ENCODE measurements around the gene TMEM89.

Gene TMEM89

DNA sequence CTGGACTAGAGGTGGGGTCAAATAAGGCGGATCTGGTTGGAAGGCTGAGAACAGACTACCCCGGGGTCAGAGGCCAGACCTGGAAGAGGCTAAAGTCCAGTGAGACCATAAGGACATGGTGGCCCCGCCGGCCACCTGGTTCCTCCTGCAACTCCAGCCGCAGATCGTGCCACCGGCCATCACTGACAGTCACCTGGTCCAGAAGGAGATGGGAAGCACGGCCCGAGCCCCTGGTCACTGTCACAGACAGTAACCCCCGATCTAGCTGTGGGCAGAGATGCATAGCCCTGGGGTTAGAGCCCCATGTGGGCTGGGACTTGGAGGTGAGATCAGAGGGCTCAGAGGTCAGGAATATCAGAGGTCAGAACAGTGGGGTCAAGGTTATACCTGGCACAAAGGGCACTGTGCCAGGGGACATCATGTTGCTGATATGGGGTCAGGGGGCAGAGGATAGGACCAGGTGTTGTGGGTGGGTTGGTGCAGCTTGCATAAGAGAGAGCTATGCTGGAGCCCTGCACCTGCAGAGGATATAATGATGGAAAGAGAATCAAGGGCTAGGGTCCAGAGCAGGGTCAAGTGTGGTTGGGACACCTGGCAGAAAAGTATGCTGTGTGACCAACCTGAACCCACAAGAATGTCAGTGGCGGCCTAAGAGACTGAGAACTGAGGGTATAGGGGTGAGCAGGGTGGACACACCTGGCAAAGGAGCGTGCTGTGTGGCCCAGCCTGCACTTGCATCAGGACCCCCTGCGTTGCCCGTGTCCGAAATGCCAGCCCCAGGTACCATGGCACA is 31.6 kb upstream of the TMEM89 start:
- no peak for DNase-seq (ENCODE audit: low spot score in 2 of 2)
- Histone ChIP-seq H3K9me3 (no peaks in the 10 kb centered on the region), H3K4me3 (no peak overlapping the region), H3K4me1 (no peaks in the 10 kb centered on the region), H3K27me3 (ENCODE audit: low read depth) (no peaks in the 10 kb centered on the region), H3K36me3 (replicated peaks) (no peaks in the 10 kb centered on the region)
- in situ Hi-C loops (cut with MboI; ENCODE audit: low sequenced_read_pairs) = no loop called here

DNA sequence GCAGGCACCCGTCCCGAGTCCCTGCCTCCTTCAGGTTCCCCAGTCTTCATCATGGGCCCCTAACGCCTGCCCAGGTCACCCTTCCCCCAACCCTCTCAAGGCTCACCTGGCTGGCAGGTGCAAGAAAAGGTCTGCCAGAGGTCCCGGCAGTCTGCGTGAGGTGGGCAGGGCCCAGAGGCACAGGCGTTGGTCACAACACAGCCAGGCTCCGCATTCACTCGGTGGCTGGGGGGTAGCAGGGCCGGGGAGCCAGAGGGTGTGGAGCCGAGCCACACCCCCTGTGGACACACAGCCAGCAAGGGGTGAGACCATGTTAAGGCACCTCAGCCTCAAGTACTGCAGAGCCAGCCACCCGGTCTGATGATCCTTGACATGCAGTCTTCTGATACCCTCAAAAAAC is 30.2 kb upstream of the TMEM89 start:
- in situ Hi-C loops (cut with MboI; ENCODE audit: low sequenced_read_pairs) = no loop called here
- H3K4me3 ChIP-seq = no peak overlapping the region
- H3K36me3 ChIP-seq (replicated peaks) = no peaks in the 10 kb centered on the region
- H3K27me3 ChIP-seq (ENCODE audit: low read depth) = no peaks in the 10 kb centered on the region
- no peak for DNase-seq (ENCODE audit: low spot score in 2 of 2)
- H3K9me3 ChIP-seq = no peaks in the 10 kb centered on the region
- H3K4me1 ChIP-seq = no peaks in the 10 kb centered on the region

DNA sequence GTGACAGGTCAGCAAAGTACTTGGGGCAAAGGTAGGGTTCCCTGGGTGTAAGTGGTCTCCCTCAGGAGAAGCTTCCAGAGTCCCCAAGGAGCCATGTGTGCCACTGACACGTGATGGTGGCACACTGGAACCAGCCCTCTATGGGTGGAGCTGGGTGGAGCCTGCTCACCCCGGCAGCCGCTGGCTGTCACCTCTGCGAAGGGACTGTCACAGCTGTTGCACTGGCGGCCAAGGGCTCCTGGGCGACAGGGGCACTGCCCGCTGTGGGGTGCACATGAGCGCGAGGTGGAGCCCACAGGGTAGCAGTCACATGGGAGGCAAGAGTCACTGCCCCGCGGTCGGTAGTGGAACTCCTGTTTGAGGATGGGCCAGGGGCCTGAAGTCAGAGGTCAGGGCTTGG is 29.2 kb upstream of the TMEM89 start:
- Histone ChIP-seq H3K36me3 (replicated peaks) (no peaks in the 10 kb centered on the region), H3K4me3 (no peak overlapping the region), H3K9me3 (no peaks in the 10 kb centered on the region), H3K27me3 (ENCODE audit: low read depth) (no peaks in the 10 kb centered on the region), H3K4me1 (no peaks in the 10 kb centered on the region)
- DNase-seq (ENCODE audit: low spot score in 2 of 2) = no peak
- in situ Hi-C loops (cut with MboI; ENCODE audit: low sequenced_read_pairs) = no loop called here

- in situ Hi-C loops (cut with MboI; ENCODE audit: low sequenced_read_pairs) = no loop called here
- no peak for DNase-seq (ENCODE audit: low spot score in 2 of 2)
- no peaks in the 10 kb centered on the region for H3K36me3 ChIP-seq (replicated peaks)
- no peaks in the 10 kb centered on the region for H3K4me1 ChIP-seq
- H3K27me3 ChIP-seq (ENCODE audit: low read depth) = no peaks in the 10 kb centered on the region
- no peak overlapping the region for H3K4me3 ChIP-seq
- H3K9me3 ChIP-seq = no peaks in the 10 kb centered on the region
Measured at GRCh38 chr3:48648188-48648850, 26.8 kb upstream of the TMEM89 start.

DNA sequence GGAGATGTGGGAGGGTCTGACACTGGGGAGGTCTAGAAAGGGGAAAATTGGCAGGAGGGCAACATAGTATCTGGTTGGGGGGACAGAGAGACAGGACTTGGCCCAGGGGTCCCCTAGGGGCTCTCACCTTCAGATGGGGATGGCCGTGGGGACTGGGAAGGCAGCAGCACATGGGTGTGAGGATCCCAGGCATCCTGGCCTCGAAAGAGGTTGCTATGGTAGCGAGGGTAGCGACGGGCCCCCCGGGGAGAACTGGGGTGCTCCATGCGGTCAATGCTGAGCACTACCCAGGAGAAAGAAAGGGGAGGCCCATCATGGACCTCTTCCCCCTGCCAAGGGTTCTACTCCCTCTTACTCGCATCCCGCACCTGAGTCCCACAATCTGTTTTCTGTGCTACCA is 26.1 kb upstream of the TMEM89 start:
- Histone ChIP-seq H3K4me1 (no peaks in the 10 kb centered on the region), H3K9me3 (no peaks in the 10 kb centered on the region), H3K27me3 (ENCODE audit: low read depth) (no peaks in the 10 kb centered on the region), H3K4me3 (no peak overlapping the region), H3K36me3 (replicated peaks) (no peaks in the 10 kb centered on the region)
- in situ Hi-C loops (cut with MboI; ENCODE audit: low sequenced_read_pairs) = no loop called here
- DNase-seq (ENCODE audit: low spot score in 2 of 2) = no peak

DNA sequence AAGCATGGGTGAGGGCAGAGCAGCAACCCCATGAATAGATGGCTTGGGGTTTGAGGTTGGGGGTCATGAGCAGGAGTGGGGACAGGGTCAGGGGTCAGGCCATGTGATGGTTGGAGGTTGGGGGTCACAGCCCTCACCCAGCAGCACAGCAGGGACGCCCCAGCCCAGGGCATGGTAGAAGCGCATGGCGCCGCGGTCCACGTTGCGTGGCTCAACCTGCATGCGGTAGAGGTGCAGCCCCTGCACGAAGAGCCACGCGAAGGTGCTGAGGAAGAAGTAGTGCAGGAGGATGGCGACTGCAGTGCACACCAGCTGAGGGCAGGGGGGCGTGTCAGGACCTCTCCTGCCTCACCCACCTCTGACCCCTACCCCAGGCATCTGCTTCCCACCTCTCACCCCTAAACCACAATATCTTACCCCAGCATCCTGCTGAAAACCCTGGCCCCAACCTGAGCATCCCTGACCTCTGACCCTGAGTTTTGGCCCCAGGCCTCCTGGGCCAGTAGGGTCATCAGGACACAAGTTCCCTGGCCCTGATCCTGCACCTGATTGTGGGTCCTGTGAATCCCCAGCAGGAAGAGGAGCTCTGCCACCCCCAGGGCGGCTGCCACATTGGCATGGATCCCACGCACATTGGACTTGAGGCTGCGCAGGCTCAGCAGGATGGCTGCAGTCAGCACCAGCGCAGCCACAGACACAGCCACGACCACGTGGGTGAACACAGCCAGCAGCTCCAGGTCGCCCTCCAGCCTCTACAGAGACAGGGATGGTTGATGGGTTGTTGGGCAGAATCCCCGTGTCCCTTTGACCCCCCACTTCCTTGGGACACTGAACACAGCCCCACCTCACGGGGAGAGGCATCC is 23.6 kb upstream of the TMEM89 start:
- Histone ChIP-seq H3K36me3 (replicated peaks) (no peaks in the 10 kb centered on the region; the same call in 1 of the 2 replicates), H3K4me3 (no peak overlapping the region), H3K4me1 (no peaks in the 10 kb centered on the region), H3K9me3 (no peaks in the 10 kb centered on the region), H3K27me3 (ENCODE audit: low read depth) (no peaks in the 10 kb centered on the region)
- DNase-seq (ENCODE audit: low spot score in 2 of 2) = no peak
- in situ Hi-C loops (cut with MboI; ENCODE audit: low sequenced_read_pairs) = no loop called here

- Histone ChIP-seq H3K27me3 (ENCODE audit: low read depth) (no peaks in the 10 kb centered on the region), H3K4me3 (no peak overlapping the region), H3K9me3 (no peaks in the 10 kb centered on the region), H3K36me3 (replicated peaks) (no peaks in the 10 kb centered on the region; the same call in 1 of the 2 replicates), H3K4me1 (no peaks in the 10 kb centered on the region)
- no peak for DNase-seq (ENCODE audit: low spot score in 2 of 2)
- in situ Hi-C loops (cut with MboI; ENCODE audit: low sequenced_read_pairs) = no loop called here
Measured at GRCh38 chr3:48642605-48643004, 21.0 kb upstream of the TMEM89 start.

GRCh38 chr3:48641396-48641795 is 19.8 kb upstream of the TMEM89 start:
- DNase-seq (ENCODE audit: low spot score in 2 of 2) = no peak
- Histone ChIP-seq H3K36me3 (replicated peaks) (no peaks in the 10 kb centered on the region; the same call in 1 of the 2 replicates), H3K4me3 (no peak overlapping the region), H3K9me3 (no peaks in the 10 kb centered on the region), H3K4me1 (peaks cover under 1% of the 10 kb centered on the region; the same call in 1 of the 2 replicates), H3K27me3 (ENCODE audit: low read depth) (no peaks in the 10 kb centered on the region)
- in situ Hi-C loops (cut with MboI; ENCODE audit: low sequenced_read_pairs) = no loop called here

DNA sequence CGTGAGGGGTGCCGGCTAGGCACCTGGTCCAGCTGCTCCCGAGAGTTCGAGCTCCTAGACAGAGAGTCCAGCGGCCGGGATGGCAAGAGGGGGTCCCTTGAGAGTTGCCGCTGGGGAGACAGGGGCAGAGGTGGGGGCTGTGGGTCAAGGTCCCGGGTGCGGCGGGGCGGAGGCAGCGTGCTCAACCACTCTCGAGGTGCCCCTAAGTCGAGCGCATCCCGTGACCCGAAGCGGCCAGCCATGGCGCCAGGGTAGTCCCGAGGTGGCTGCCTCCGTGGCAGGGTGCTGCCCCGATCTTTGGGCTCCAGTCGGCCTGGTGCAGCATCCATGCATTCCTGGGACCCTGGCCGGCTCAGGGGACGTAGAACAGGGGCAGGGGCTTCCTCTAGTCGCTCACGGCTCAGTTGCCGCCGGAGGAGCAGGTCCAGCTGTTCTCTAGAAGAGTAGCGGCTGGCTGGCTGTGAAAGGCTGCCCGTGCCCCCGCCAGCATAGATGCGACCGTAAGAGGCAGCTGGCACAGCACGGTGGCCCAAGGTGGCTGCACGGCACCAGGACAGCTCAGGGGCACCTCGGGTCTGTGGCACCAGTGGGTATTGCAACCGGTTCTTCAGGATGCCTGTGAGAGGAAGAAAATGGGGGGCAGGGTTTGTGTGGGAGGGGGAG is 18.5 kb upstream of the TMEM89 start:
- in situ Hi-C loops (cut with MboI; ENCODE audit: low sequenced_read_pairs) = no loop called here

DNA sequence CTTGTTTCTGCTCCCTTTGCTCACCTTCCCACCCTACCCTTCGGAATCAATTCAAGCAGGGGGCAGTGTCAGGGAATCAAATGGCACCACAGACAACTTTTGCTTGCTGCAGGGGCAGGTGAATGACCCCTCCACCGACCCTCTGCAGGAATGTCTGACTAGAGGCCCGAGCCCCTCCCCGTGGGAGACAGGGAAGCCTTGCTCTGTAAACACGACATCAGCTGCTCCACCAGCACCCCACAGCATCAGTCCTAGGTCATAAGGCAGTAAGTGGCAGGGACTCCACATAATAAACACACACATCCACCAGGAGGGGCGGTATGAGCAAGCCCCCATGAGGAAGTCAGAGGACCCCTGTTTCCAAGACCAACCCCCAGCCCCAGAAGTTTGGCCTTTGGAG is 15.7 kb upstream of the TMEM89 start:
- in situ Hi-C loops (cut with MboI; ENCODE audit: low sequenced_read_pairs) = no loop called here
- H3K4me3 ChIP-seq = no peak overlapping the region
- peaks cover 12% of the 10 kb centered on the region for H3K4me1 ChIP-seq
- H3K36me3 ChIP-seq (replicated peaks) = peaks cover 11% of the 10 kb centered on the region
- H3K9me3 ChIP-seq = no peaks in the 10 kb centered on the region
- H3K27me3 ChIP-seq (ENCODE audit: low read depth) = no peaks in the 10 kb centered on the region
- DNase-seq (ENCODE audit: low spot score in 2 of 2) = no peak

More for the DNA sequence above, 18.5 kb upstream of the TMEM89 start:
- H3K4me1 ChIP-seq = peaks cover 6% of the 10 kb centered on the region
- no peaks in the 10 kb centered on the region for H3K9me3 ChIP-seq
- no peak for DNase-seq (ENCODE audit: low spot score in 2 of 2)
- no peak overlapping the region for H3K4me3 ChIP-seq
- H3K27me3 ChIP-seq (ENCODE audit: low read depth) = no peaks in the 10 kb centered on the region
- no peaks in the 10 kb centered on the region; the same call in 1 of the 2 replicates for H3K36me3 ChIP-seq (replicated peaks)

DNA sequence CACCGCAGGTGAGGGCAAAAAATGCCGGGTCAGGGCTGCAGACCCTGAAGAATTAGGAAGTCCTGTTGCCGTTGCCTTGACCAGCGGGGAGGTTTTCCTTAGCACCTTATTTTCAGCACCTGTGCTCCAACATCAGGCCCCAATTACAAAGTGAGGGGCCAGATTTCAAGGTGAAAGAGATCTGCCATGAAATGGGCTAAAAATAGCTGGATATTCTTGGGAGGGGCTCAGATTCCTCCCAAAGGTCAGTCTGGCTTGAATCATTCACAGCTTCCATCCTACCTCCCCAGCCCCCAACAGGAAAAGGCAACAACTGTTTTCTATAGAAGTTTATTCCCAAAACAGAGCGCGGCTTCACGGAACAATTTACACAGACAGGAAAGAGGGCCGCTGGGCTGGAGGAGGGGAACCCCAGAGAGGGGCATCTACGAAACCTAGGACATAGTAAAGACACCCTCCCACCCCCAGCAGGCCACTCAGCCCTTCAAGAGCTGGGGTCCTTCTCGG is 14.6 kb upstream of the TMEM89 start:
- Histone ChIP-seq H3K36me3 (replicated peaks) (peaks cover 13% of the 10 kb centered on the region; the same call in 1 of the 2 replicates), H3K9me3 (no peaks in the 10 kb centered on the region)

DNA sequence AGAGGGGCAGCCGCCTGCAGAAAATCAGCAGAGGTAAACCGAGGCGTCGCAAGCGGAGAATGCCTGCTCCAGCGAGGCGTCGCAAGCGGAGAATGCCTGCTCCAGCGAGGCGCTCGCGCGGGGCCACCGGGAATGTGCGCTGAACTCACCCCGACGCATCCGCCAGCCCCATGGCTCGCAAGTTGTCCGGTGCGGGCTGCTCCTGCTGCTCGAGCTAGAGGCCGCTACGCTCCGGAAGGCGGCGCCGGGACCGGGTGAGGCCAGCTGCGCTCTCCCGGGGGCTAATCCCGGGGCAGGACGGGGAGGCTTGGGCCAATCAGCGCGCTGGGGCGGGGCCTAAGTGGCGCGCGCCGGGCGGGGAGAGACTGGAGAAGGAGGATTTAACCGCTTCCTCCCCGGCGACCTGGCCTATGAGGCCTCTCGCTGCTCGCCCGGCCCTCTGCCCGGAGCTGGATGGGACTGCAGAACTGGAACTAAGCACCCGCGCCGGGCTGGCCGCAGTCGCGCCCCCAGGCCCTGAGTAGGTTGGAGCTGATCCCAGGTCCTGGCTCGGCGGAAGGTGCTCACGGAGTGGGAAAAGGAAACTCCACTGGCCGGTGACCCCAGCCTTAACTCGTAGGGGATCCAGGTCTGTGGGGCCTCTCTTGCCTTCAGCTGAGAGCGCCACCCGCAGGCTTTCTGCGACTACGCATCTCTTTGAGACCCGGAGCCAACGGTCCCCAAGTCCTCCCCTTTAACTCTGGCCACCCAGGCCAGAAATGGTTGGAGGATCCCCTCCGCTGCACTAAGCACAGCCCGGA is 13.9 kb upstream of the TMEM89 start, which contains the start of gene SLC26A6:
Gene SLC26A6 (minus strand): TSS at position 240 of the 800 bp plus-strand sequence. CDS start 68 bp downstream, at position 172.
- H3K27me3 ChIP-seq (ENCODE audit: low read depth) = no peaks in the 10 kb centered on the region
- H3K4me1 ChIP-seq = peaks cover 12% of the 10 kb centered on the region
- peaks cover 14% of the 10 kb centered on the region; the same call in 1 of the 2 replicates for H3K36me3 ChIP-seq (replicated peaks)
- in situ Hi-C loops (cut with MboI; ENCODE audit: low sequenced_read_pairs) = no loop called here
- DNase-seq (ENCODE audit: low spot score in 2 of 2) = peak; percentile 95 to 98
- peak within 1 kb of the TSS; percentile 85 for H3K4me3 ChIP-seq
- H3K9me3 ChIP-seq = no peaks in the 10 kb centered on the region

More for the DNA sequence above, 14.6 kb upstream of the TMEM89 start:
- peaks cover 12% of the 10 kb centered on the region for H3K4me1 ChIP-seq
- H3K27me3 ChIP-seq (ENCODE audit: low read depth) = no peaks in the 10 kb centered on the region
- in situ Hi-C loops (cut with MboI; ENCODE audit: low sequenced_read_pairs) = no loop called here
- no peak for DNase-seq (ENCODE audit: low spot score in 2 of 2)
- H3K4me3 ChIP-seq = peak overlapping the region; percentile 85
